SK-N-SH (cell line): ENCODE measurements around the gene PIP5K1C. TPM values are rescaled to one million over a fixed set of nuclear protein-coding genes. Genes with fewer than 3 reads are reported as not detected.

ENCODE experiments used
- CTCF ChIA-PET: fragments of 300-600, 350-600 bp; formaldehyde crosslinking; extraction: SDS; loops from one replicate; lab custom pipeline; 2021; lab: Yijun Ruan, JAX
- POLR2A ChIA-PET: fragments of 350-600 bp; sonication (Branson Sonifier 250); formaldehyde crosslinking; extraction: SDS; loops from one replicate; lab custom pipeline; 2020; ENCODE audit warnings: antibody characterized with exemption, inconsistent platforms; lab: Yijun Ruan, JAX
- DNase-seq: peaks from one replicate; pipeline ENCODE4 v3.0.0; 2012
- H2AFZ ChIP-seq: fragments of 200-600 bp; sonication (generic); 2 replicates; pipeline ENCODE4 v1.8.1; 2016; ENCODE audit warnings: antibody characterized with exemption, mild to moderate bottlenecking, low read depth
- H3F3A ChIP-seq: fragments of 200-600 bp; sonication (generic); replicated peaks from 2 replicates; pipeline ENCODE3; 2016; ENCODE audit warnings: antibody characterized with exemption, mild to moderate bottlenecking; ENCODE audit not compliant: insufficient read depth
- H3K27ac ChIP-seq, 2 experiments: fragments of 200-500 bp in 1 of 2; fragments of 200-600 bp in 1 of 2; sonication (Bioruptor generic) in 1 of 2; sonication (generic), shearing (Covaris generic) in 1 of 2; 2 replicates each; pipeline versions ENCODE4 v1.5.1 to v1.6.1; 2014 to 2016; ENCODE audit warnings: low read depth in 2 of 2, inconsistent platforms in 1 of 2, low read length in 1 of 2, mild to moderate bottlenecking in 1 of 2, mixed read lengths in 1 of 2
- H3K27me3 ChIP-seq: fragments of 200-600 bp; sonication (generic), shearing (Covaris generic); 2 replicates; pipeline ENCODE4 v1.6.1; 2016; ENCODE audit warnings: mixed run types; ENCODE audit not compliant: insufficient read depth
- H3K36me3 ChIP-seq, 2 experiments: fragments of 200-500 bp in 1 of 2; fragments of 200-600 bp in 1 of 2; sonication (Bioruptor generic) in 1 of 2; sonication (generic) in 1 of 2; replicated peaks in 1 of 2; 2 replicates each; pipeline versions ENCODE3 to v1.5.1; 2014 to 2016; ENCODE audit warnings: low read length in 1 of 2, mild to moderate bottlenecking in 1 of 2; ENCODE audit not compliant: insufficient read depth in 2 of 2, control insufficient read depth in 1 of 2
- H3K4me1 ChIP-seq, 2 experiments: fragments of 200-500 bp in 1 of 2; fragments of 200-600 bp in 1 of 2; sonication (Bioruptor generic) in 1 of 2; sonication (generic), shearing (Covaris generic) in 1 of 2; 2 replicates each; pipeline versions ENCODE4 v1.5.1 to v1.6.1; 2014 to 2016; ENCODE audit warnings: low read depth in 1 of 2, low read length in 1 of 2, mixed run types in 1 of 2; ENCODE audit not compliant: insufficient read depth in 2 of 2, control insufficient read depth in 1 of 2
- H3K4me2 ChIP-seq: fragments of 200-600 bp; sonication (generic), shearing (Covaris generic); 2 replicates; pipeline ENCODE4 v1.6.1; 2017; ENCODE audit warnings: mixed run types
- H3K4me3 ChIP-seq, 2 experiments: fragments of 200-500 bp in 1 of 2; fragments of 200-600 bp in 1 of 2; sonication (Bioruptor generic) in 1 of 2; sonication (generic), shearing (Covaris generic) in 1 of 2; 2 replicates each; pipeline versions ENCODE4 v1.5.1 to v1.8.1; 2014 to 2016; ENCODE audit warnings: low read depth in 2 of 2, inconsistent platforms in 1 of 2, low read length in 1 of 2, mild to moderate bottlenecking in 1 of 2, mixed read lengths in 1 of 2, moderate library complexity in 1 of 2
- H3K79me2 ChIP-seq: fragments of 200-600 bp; sonication (generic); 2 replicates; pipeline ENCODE4 v1.8.1; 2017; ENCODE audit warnings: mild to moderate bottlenecking; ENCODE audit not compliant: insufficient read depth
- H3K9ac ChIP-seq: fragments of 200-600 bp; sonication (generic); 2 replicates; pipeline ENCODE4 v1.6.1; 2017; ENCODE audit warnings: mixed run types
- H3K9me2 ChIP-seq: fragments of 200-600 bp; sonication (generic); 2 replicates; pipeline ENCODE4 v1.6.1; 2017; ENCODE audit warnings: mixed run types
- H3K9me3 ChIP-seq: fragments of 200-600 bp; sonication (generic); 2 replicates; pipeline ENCODE4 v1.6.1; 2017; ENCODE audit warnings: mixed run types, mild to moderate bottlenecking, moderate library complexity
- H4K20me1 ChIP-seq: fragments of 200-600 bp; sonication (generic); 2 replicates; pipeline ENCODE4 v1.6.1; 2017; ENCODE audit warnings: mild to moderate bottlenecking, mixed run types; ENCODE audit not compliant: insufficient read depth
- CHD2 ChIP-seq: fragments of 150-350 bp; IDR thresholded peaks from 2 replicates; pipeline ENCODE4 v1.6.1; 2018; ENCODE audit warnings: low read length; ENCODE audit not compliant: partially characterized antibody
- EP300 ChIP-seq, 2 experiments: IDR thresholded peaks; 2 replicates each; pipeline versions ENCODE4 v1.4.0 to v1.6.1; 2012; ENCODE audit warnings: borderline replicate concordance in 1 of 2, low read depth in 1 of 2, low read length in 1 of 2
- EZH2phosphoT487 ChIP-seq: fragments of 200-600 bp; sonication (generic); IDR thresholded peaks from 2 replicates; pipeline ENCODE4 v1.6.1; 2017; ENCODE audit warnings: low read depth, mixed run types, mild to moderate bottlenecking, antibody characterized with exemption, moderate library complexity, borderline replicate concordance
- FOSL2 ChIP-seq: IDR thresholded peaks from 2 replicates; pipeline ENCODE4 v1.4.0; 2012; ENCODE audit warnings: low read depth, mild to moderate bottlenecking, moderate library complexity, borderline replicate concordance
- FOXJ3 ChIP-seq: sonication (generic); formaldehyde crosslinking; IDR thresholded peaks from 2 replicates; pipeline ENCODE4 v1.5.1; 2020; ENCODE audit warnings: mild to moderate bottlenecking, missing genetic modification reagents
- GABPA ChIP-seq: IDR thresholded peaks from 2 replicates; pipeline ENCODE4 v1.4.0; 2012; ENCODE audit warnings: low read depth, mild to moderate bottlenecking
- GATA2 ChIP-seq: sonication (generic); formaldehyde crosslinking; IDR thresholded peaks from 2 replicates; pipeline ENCODE4 v1.5.0; 2020; ENCODE audit warnings: mild to moderate bottlenecking, missing genetic modification reagents
- MXI1 ChIP-seq: IDR thresholded peaks from 2 replicates; pipeline ENCODE4 v1.6.1; 2012; ENCODE audit warnings: mild to moderate bottlenecking, low read depth, low read length, improper control_type of control experiment
- NRF1 ChIP-seq: IDR thresholded peaks from 2 replicates; pipeline ENCODE4 v1.6.1; 2012; ENCODE audit warnings: low read depth, mild to moderate bottlenecking, low read length
- RFX5 ChIP-seq: IDR thresholded peaks from 2 replicates; pipeline ENCODE4 v1.6.1; 2012; ENCODE audit warnings: mild to moderate bottlenecking, improper control_type of control experiment, low read length
- RXRA ChIP-seq: IDR thresholded peaks from 2 replicates; pipeline ENCODE4 v1.4.0; 2012; ENCODE audit warnings: low read depth, mild to moderate bottlenecking, borderline replicate concordance
- SMC3 ChIP-seq: IDR thresholded peaks from 2 replicates; pipeline ENCODE4 v1.6.1; 2012; ENCODE audit warnings: low read depth, low read length, improper control_type of control experiment
- WGBS: methylation state at CpG from one replicate; pipeline ENCODE4 v1.1.6; 2017; ENCODE audit warnings: low lambda C conversion rate; 5-methylcytosine and 5-hydroxymethylcytosine counted together
- polyA plus RNA-seq, 3 experiments: library from polyadenylated mRNA; depleted of rRNA; stranded (reverse); fragments of >200 nt; gene quantifications; 2 replicates each; pipeline ENCODE4 v1.2.3, GENCODE V29; 2012
- TF ChIP-seq, protein P1 (sequence below): IDR thresholded peaks from 2 replicates; pipeline ENCODE4; 2012
- TF ChIP-seq, protein P2 (sequence below): IDR thresholded peaks from 2 replicates; pipeline ENCODE4 v1.4.0; 2012; ENCODE audit warnings: low read depth, borderline replicate concordance
- TF ChIP-seq, protein P3 (sequence below): fragments of 150-350 bp; IDR thresholded peaks from 2 replicates; pipeline ENCODE4 v1.6.1; 2017; ENCODE audit warnings: antibody characterized with exemption, low read length, low read depth, borderline replicate concordance
- TF ChIP-seq, protein P4 (sequence below): IDR thresholded peaks from 2 replicates; pipeline ENCODE4 v1.4.0; 2012; ENCODE audit warnings: low read depth

Gene PIP5K1C
- polyA plus RNA-seq, 1 of the 3 experiments (the other 2 are of a cell fraction) = 12.3 TPM

DNA sequence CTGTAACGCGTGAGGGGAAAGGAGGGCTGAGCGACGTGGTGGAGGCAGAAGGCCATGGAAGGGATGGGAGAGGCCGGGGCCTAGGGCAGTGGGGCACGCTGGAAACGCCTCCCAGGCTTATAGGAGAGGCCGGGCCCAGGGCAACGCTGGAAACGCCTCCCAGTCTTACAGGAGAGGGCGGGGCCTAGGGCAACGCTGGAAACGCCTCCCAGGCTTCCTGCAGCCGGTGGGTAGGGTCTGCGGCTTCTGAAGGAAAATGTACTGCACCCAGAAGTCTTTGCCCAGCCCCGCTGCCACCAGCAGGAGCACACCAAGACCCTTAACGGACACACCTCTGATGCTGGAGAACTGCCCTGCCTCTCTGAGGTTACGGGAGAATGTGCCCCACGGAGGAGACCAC lies 82.8 kb downstream of the PIP5K1C start:
- TF ChIP-seq, protein P1, sequence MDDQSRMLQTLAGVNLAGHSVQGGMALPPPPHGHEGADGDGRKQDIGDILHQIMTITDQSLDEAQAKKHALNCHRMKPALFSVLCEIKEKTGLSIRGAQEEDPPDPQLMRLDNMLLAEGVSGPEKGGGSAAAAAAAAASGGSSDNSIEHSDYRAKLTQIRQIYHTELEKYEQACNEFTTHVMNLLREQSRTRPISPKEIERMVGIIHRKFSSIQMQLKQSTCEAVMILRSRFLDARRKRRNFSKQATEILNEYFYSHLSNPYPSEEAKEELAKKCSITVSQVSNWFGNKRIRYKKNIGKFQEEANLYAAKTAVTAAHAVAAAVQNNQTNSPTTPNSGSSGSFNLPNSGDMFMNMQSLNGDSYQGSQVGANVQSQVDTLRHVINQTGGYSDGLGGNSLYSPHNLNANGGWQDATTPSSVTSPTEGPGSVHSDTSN = no peak
- TF ChIP-seq NRF1 (no peak), GABPA (no peak), EP300 (IDR thresholded peaks at IDR 0.05; ENCODE audit: borderline replicate concordance in 1 of 2, low read depth in 1 of 2, low read length in 1 of 2) (no peak), GATA2 (CRISPR knock-in tag) (no peak), RFX5 (no peak), FOSL2 (no peak), RXRA (no peak), FOXJ3 (CRISPR knock-in tag) (no peak), CHD2 (no peak), MXI1 (no peak)
- TF ChIP-seq, protein P2, sequence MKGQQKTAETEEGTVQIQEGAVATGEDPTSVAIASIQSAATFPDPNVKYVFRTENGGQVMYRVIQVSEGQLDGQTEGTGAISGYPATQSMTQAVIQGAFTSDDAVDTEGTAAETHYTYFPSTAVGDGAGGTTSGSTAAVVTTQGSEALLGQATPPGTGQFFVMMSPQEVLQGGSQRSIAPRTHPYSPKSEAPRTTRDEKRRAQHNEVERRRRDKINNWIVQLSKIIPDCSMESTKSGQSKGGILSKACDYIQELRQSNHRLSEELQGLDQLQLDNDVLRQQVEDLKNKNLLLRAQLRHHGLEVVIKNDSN = no peak
- TF ChIP-seq, protein P3, sequence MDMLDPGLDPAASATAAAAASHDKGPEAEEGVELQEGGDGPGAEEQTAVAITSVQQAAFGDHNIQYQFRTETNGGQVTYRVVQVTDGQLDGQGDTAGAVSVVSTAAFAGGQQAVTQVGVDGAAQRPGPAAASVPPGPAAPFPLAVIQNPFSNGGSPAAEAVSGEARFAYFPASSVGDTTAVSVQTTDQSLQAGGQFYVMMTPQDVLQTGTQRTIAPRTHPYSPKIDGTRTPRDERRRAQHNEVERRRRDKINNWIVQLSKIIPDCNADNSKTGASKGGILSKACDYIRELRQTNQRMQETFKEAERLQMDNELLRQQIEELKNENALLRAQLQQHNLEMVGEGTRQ = no peak

DNA sequence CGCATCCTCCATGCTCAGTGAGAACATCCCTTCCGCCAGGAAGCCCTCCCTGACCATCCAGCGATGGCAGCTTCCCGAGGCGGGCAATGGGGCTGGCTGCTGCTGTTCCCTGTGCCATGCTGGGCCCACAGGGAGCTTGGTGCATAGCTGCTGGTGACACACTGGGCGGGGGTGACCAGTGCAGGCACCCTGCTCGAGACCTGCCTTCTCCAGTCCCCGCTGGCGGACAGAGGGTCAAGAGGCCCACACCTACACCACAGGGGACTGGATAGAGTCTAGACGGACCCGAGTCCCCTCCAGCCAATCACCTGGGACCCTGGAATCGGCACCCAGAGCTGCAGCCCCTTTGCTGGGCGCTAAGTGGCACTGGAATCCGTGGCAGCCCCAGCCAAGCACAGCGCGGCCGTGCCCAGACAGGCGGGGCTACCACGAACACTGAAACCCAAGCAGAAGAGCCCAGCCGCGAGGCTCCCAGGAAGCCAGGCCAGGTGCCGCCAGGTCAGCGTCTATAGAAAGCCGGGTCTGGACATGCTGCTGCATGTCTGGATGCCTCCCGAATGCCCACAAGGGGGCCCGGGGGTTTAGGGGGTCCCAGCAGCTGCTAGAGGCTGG lies 84.6 kb downstream of the PIP5K1C start:
- Histone ChIP-seq H4K20me1 (no peaks in the 10 kb centered on the region), H3K36me3 (peaks cover 0 to 36% of the 10 kb centered on the region in 2 experiments), H3K9ac (no peak overlapping the region), H3K27me3 (no peaks in the 10 kb centered on the region), H3F3A (no peaks in the 10 kb centered on the region), H2AFZ (no peak overlapping the region), H3K4me1 (peaks cover 0 to 3% of the 10 kb centered on the region in 2 experiments; a peak in 1 of 4 replicates), H3K4me3 (no peak overlapping the region), H3K4me2 (no peak overlapping the region), H3K27ac (no peak overlapping the region), H3K9me3 (no peaks in the 10 kb centered on the region), H3K79me2 (no peaks in the 10 kb centered on the region), H3K9me2 (no peaks in the 10 kb centered on the region)
- DNase-seq = no peak
- CTCF ChIA-PET = interaction anchor here (1.2 to 2.8 kb wide), 3 partner anchors 30 to 71 kb away, joined by 3 to 11 read pairs (median 4); partner anchors contain the start of gene GIPC3
- no peak for TF ChIP-seq SMC3
- TF ChIP-seq EZH2phosphoT487 = no peak
- TF ChIP-seq, protein P1 = no peak
- TF ChIP-seq, protein P4, sequence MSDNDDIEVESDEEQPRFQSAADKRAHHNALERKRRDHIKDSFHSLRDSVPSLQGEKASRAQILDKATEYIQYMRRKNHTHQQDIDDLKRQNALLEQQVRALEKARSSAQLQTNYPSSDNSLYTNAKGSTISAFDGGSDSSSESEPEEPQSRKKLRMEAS = no peak
- no peak for TF ChIP-seq CHD2
- WGBS = 93% methylated on average over 18 of the region's 26 CpGs
- POLR2A ChIA-PET = no interaction called here

More for the DNA sequence above, 82.8 kb downstream of the PIP5K1C start:
- Histone ChIP-seq H3F3A (no peaks in the 10 kb centered on the region), H3K9me3 (no peaks in the 10 kb centered on the region), H3K4me1 (peaks cover 0 to 3% of the 10 kb centered on the region in 2 experiments; a peak in 1 of 4 replicates), H4K20me1 (no peaks in the 10 kb centered on the region), H3K4me2 (no peak overlapping the region), H3K4me3 (no peak overlapping the region), H2AFZ (no peak overlapping the region), H3K9ac (no peak overlapping the region), H3K79me2 (peaks cover 5% of the 10 kb centered on the region; the same call in 1 of the 2 replicates), H3K27me3 (no peaks in the 10 kb centered on the region), H3K27ac (no peak overlapping the region), H3K9me2 (no peaks in the 10 kb centered on the region), H3K36me3 (peaks cover 0 to 28% of the 10 kb centered on the region in 2 experiments)
- ChIA-PET POLR2A (no interaction called here), CTCF (interaction anchor here (1.3 to 5.8 kb wide), 5 partner anchors 9 to 313 kb away, joined by 4 to 49 read pairs (median 11); partner anchors contain the start of gene GIPC3)
- WGBS = 91% methylated on average over 17 of the region's 19 CpGs
- no peak for DNase-seq
